OCI-M2 (cell line): Measurements from ENCODE around the gene NOX5.
"Not testable (repeated sequence)": the region's sequence is repeated elsewhere in the genome, so short reads cannot be mapped to it uniquely, and the experiment has no call there.

Experiments
- DNase-seq: peaks from one replicate; lab custom pipeline; 2025; ENCODE audit not compliant: unreplicated experiment; lab: John Stamatoyannopoulos, UW

The NOX5 gene

GRCh38 chr15:69014454-69014853 lies at the start of gene NOX5:
Gene NOX5 (plus strand): TSS chr15:69014695. CDS start chr15:69014736, 41 bp downstream.
- DNase-seq = no peak

- DNase-seq = no peak
These were observed 47.5 kb upstream of the NOX5 start for GRCh38 chr15:68966996-68967395.

GRCh38 chr15:68967948-68968347 lies 46.5 kb upstream of the NOX5 start:
- no peak for DNase-seq

- no peak for DNase-seq
These were observed 45.2 kb upstream of the NOX5 start for GRCh38 chr15:68969298-68969697.

GRCh38 chr15:68972201-68973065 lies 42.1 kb upstream of the NOX5 start:
- DNase-seq = no peak

- DNase-seq = not testable (repeated sequence)
These were observed 38.8 kb upstream of the NOX5 start for GRCh38 chr15:68975651-68976160.

GRCh38 chr15:68977426-68977825 lies 37.1 kb upstream of the NOX5 start:
- not testable (repeated sequence) for DNase-seq

GRCh38 chr15:68979006-68979405 lies 35.5 kb upstream of the NOX5 start:
- no peak for DNase-seq

GRCh38 chr15:68979816-68980215 lies 34.7 kb upstream of the NOX5 start:
- no peak for DNase-seq

GRCh38 chr15:68980786-68981185 lies 33.7 kb upstream of the NOX5 start:
- DNase-seq = no peak

- no peak for DNase-seq
These were observed 32.6 kb upstream of the NOX5 start for GRCh38 chr15:68981941-68982340.

- no peak for DNase-seq
These were observed 31.4 kb upstream of the NOX5 start for GRCh38 chr15:68982976-68983563.

GRCh38 chr15:68983961-68984481 lies 30.5 kb upstream of the NOX5 start:
- no peak for DNase-seq

GRCh38 chr15:68984586-68984985 lies 29.9 kb upstream of the NOX5 start:
- DNase-seq = no peak

- DNase-seq = no peak
These were observed 29.1 kb upstream of the NOX5 start for GRCh38 chr15:68985361-68985891.

- DNase-seq = no peak
These were observed 28.2 kb upstream of the NOX5 start for GRCh38 chr15:68986322-68986721.

GRCh38 chr15:68987120-68987519 lies 27.4 kb upstream of the NOX5 start:
- no peak for DNase-seq

GRCh38 chr15:68987676-68988075 lies 26.8 kb upstream of the NOX5 start:
- DNase-seq = no peak

- DNase-seq = no peak
These were observed 24.8 kb upstream of the NOX5 start for GRCh38 chr15:68989541-68990230.

GRCh38 chr15:68990231-68990991 lies 24.1 kb upstream of the NOX5 start:
- no peak for DNase-seq
